Gastrocnemius medialis (tissue), 4 donors: Measurements from ENCODE around the gene RRAD.

ENCODE experiments used
- POLR2A ChIP-seq, 2 donors: fragments of 450-650 bp; IDR thresholded peaks; one replicate each; pipeline ENCODE4 v1.6.1; 2017; ENCODE audit warnings: antibody characterized with exemption in 2 of 2, mild to moderate bottlenecking in 2 of 2, moderate library complexity in 2 of 2
- TF ChIP-seq, protein P1 (sequence below), 5 experiments: fragments of 450-650 bp in 3 of 5; fragments of 200-600 bp in 2 of 5; sonication (generic) in 2 of 5; IDR thresholded peaks in 4 of 5; conservative IDR thresholded peaks in 1 of 5; 1 replicate in 4 of 5; 2 replicates in 1 of 5; pipeline ENCODE4 v1.5.1; 2016 to 2019; ENCODE audit warnings: antibody characterized with exemption in 5 of 5, mild to moderate bottlenecking in 3 of 5, moderate library complexity in 3 of 5

DNA sequence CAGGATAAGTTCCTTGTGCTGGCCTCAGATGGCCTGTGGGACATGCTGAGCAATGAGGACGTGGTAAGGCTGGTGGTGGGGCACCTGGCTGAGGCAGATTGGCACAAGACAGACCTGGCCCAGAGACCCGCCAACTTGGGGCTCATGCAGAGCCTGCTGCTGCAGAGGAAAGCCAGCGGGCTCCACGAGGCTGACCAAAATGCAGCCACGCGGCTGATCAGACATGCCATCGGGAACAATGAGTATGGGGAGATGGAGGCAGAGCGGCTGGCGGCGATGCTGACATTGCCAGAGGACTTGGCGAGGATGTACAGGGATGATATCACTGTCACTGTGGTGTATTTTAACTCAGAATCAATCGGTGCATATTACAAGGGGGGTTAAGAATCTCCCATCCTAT is 39.8 kb downstream of the RRAD start:
- TF ChIP-seq POLR2A (IDR thresholded peaks at IDR 0.05), result no peak
- TF ChIP-seq, protein P1, sequence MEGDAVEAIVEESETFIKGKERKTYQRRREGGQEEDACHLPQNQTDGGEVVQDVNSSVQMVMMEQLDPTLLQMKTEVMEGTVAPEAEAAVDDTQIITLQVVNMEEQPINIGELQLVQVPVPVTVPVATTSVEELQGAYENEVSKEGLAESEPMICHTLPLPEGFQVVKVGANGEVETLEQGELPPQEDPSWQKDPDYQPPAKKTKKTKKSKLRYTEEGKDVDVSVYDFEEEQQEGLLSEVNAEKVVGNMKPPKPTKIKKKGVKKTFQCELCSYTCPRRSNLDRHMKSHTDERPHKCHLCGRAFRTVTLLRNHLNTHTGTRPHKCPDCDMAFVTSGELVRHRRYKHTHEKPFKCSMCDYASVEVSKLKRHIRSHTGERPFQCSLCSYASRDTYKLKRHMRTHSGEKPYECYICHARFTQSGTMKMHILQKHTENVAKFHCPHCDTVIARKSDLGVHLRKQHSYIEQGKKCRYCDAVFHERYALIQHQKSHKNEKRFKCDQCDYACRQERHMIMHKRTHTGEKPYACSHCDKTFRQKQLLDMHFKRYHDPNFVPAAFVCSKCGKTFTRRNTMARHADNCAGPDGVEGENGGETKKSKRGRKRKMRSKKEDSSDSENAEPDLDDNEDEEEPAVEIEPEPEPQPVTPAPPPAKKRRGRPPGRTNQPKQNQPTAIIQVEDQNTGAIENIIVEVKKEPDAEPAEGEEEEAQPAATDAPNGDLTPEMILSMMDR (IDR thresholded peaks at IDR 0.05 in 4 of 5, conservative IDR thresholded peaks at IDR 0.05 in 1 of 5), result no peak
